Kidney (tissue), 14 donors: ENCODE results near the gene IL1F10. TPM values are rescaled to one million over a fixed set of nuclear protein-coding genes. Genes with fewer than 3 reads are reported as not detected.

Source experiments
- DNase-seq, 5 donors: peaks; one replicate each; pipeline ENCODE4 v3.0.0-alpha.2; 2013 to 2020
- FAIRE-seq: peaks from 2 replicates; lab custom pipeline; 2012; peaks lifted over from hg19 to GRCh38; lab: Jason Lieb, UNC
- H3K27ac ChIP-seq, 2 donors: one replicate each; pipeline ENCODE4 v1.7.0; 2013; ENCODE audit warnings: low read depth in 2 of 2, low read length in 2 of 2, inconsistent platforms in 1 of 2
- H3K27me3 ChIP-seq: one replicate; pipeline ENCODE4 v1.7.1; 2013; ENCODE audit warnings: low read length, inconsistent platforms; ENCODE audit not compliant: control insufficient read depth, insufficient read depth
- H3K36me3 ChIP-seq, 3 donors: one replicate each; pipeline versions ENCODE4 v1.7.0 to v1.7.1; 2013; ENCODE audit warnings: low read length in 3 of 3, control low read depth in 1 of 3, inconsistent platforms in 1 of 3; ENCODE audit not compliant: insufficient read depth in 3 of 3, control insufficient read depth in 2 of 3
- H3K4me1 ChIP-seq, 3 donors: one replicate each; pipeline versions ENCODE4 v1.7.0 to v1.7.1; 2013; ENCODE audit warnings: low read length in 3 of 3, inconsistent platforms in 1 of 3, low read depth in 1 of 3; ENCODE audit not compliant: control insufficient read depth in 2 of 3, insufficient read depth in 2 of 3
- H3K4me3 ChIP-seq, 3 donors: one replicate each; pipeline versions ENCODE4 v1.7.0 to v1.8.1; 2013; ENCODE audit warnings: low read length in 3 of 3, control low read depth in 1 of 3, inconsistent platforms in 1 of 3
- H3K9ac ChIP-seq, 3 donors: one replicate each; pipeline versions ENCODE4 v1.7.0 to v1.7.1; 2013; ENCODE audit warnings: low read length in 3 of 3, control low read depth in 1 of 3, inconsistent platforms in 1 of 3
- H3K9me3 ChIP-seq, 3 donors: one replicate each; pipeline versions ENCODE4 v1.7.0 to v1.7.1; 2013; ENCODE audit warnings: low read length in 3 of 3, control low read depth in 1 of 3, inconsistent platforms in 1 of 3; ENCODE audit not compliant: control insufficient read depth in 2 of 3, insufficient read depth in 1 of 3
- CTCF ChIP-seq: IDR thresholded peaks from 3 replicates; pipeline ENCODE4 v1.5.1; 2012; ENCODE audit warnings: mild to moderate bottlenecking, moderate library complexity, borderline replicate concordance; ENCODE audit not compliant: insufficient read depth; ENCODE audit errors: extremely low read depth
- intact Hi-C: fragments of 100-400 bp; cut with DNase I; formaldehyde crosslinking; loops from one replicate; pipeline ENCODE4 v1.11.1; 2022
- polyA plus RNA-seq: library from polyadenylated mRNA; stranded (reverse); fragments of 350-450 nt; fragmentation: Illumina TruSeq; extraction: RNeasy Lipid Tissue Mini Kit (QIAGEN cat#74804); gene quantifications from one replicate; pipeline ENCODE4 v1.2.3, GENCODE V29; 2014; ENCODE audit warnings: low read depth, low replicate concordance; ENCODE audit not compliant: insufficient read depth
- total RNA-seq: library from RNA; stranded (reverse); fragmentation: NEBNext Ultra II Directional; extraction: Animal tissue kit (Norgen Biotek cat#: 25700); gene quantifications from one replicate; pipeline ENCODE4 v1.2.1, GENCODE V29; 2021
- donor health status: control.
- donor health status: control.
- donor health status: control.
- donor health status: control.
- donor health status: control.
- donor health status: DM: yes; HTN: yes; CAD: no.
- donor health status: Normal renal cell carcinoma (clear cell type).

IL1F10 gene
- total and polyA plus RNA-seq, 2 donors from 2014 or later: not detected

DNA sequence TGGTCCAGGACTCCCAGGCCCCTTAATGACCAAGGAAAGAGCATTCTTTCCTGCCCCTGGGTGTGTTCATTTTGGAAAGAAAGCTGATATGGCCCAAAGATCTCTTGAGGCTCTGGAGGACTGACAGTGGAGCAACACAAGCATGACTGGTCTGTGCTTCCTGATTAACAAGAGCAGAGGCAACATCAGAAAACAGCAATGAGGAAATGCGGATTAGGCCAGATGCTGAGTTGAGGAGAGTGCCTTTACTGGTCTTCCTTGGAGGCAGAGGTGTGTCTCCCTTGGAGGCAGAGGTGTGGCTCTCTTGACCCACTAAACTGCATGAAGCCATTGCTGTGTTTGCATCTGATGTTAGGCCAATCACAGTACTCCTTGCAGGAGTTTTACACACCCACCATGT lies 35.0 kb upstream of the IL1F10 start:
- Histone ChIP-seq H3K9ac (no peak overlapping the region), H3K4me1 (no peaks in the 10 kb centered on the region), H3K27ac (no peak overlapping the region), H3K9me3 (no peaks in the 10 kb centered on the region), H3K4me3 (no peak overlapping the region), H3K27me3 (no peaks in the 10 kb centered on the region), H3K36me3 (no peaks in the 10 kb centered on the region)
- FAIRE-seq (no peak), DNase-seq (no peak)
- intact Hi-C loops: no loop called here
- no peak for TF ChIP-seq CTCF

DNA sequence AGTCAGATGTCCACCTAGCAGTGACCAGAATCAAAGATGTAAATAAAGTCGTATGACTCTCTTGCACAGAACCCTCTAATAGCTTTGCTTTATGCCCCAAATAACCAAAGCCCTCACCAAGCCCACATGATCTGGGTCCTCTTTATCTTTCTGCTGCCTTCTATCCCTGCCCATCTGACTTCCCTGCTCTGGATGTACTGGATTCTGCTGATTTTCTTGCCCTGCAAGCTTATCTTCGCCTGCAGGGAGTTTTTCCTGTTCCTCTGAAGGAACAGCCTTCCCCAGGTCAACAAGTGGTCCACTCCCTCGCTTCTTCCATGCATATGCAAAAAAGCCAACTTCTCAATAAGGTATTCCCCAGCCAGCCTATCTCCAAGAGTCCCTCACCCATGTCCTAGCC lies 33.8 kb upstream of the IL1F10 start:
- no peaks in the 10 kb centered on the region for H3K36me3 ChIP-seq
- H3K9ac ChIP-seq: no peak overlapping the region
- DNase-seq (no peak), FAIRE-seq (no peak)
- H3K4me1 ChIP-seq: no peaks in the 10 kb centered on the region
- H3K27me3 ChIP-seq: no peaks in the 10 kb centered on the region
- H3K9me3 ChIP-seq: no peaks in the 10 kb centered on the region
- H3K4me3 ChIP-seq: no peak overlapping the region
- no peak overlapping the region for H3K27ac ChIP-seq
- intact Hi-C loops: no loop called here
- TF ChIP-seq CTCF: no peak

- DNase-seq: no peak
- intact Hi-C loops: no loop called here
- FAIRE-seq: no peak
- Histone ChIP-seq H3K36me3 (no peaks in the 10 kb centered on the region), H3K9ac (no peak overlapping the region), H3K4me3 (no peak overlapping the region), H3K27me3 (no peaks in the 10 kb centered on the region), H3K4me1 (no peaks in the 10 kb centered on the region), H3K9me3 (no peaks in the 10 kb centered on the region), H3K27ac (no peak overlapping the region)
- no peak for TF ChIP-seq CTCF
Measured at GRCh38 chr2:113036763-113037162, 31.0 kb upstream of the IL1F10 start.

DNA sequence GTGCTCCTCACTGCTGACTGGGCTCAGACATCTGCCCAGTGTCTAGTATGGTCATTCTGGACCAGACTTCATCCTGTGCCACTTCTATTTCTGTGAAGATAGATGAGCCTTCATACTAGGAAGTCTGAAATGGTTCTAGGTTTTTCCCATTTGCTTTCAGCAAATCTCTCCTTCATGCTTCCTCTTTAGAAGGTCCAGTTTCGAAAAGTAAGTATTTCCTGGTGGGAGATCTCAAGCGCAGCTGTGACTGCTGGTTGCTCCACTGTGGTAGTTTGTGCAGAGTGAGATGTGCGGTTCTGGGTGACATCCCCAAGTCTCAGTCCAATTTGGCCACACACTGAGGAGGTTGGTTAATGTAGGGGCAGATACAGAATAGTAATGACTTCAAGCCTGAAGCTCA lies 29.5 kb upstream of the IL1F10 start:
- Histone ChIP-seq H3K4me1 (no peaks in the 10 kb centered on the region), H3K9ac (no peak overlapping the region), H3K4me3 (no peak overlapping the region), H3K9me3 (no peaks in the 10 kb centered on the region), H3K27me3 (no peaks in the 10 kb centered on the region), H3K36me3 (no peaks in the 10 kb centered on the region), H3K27ac (no peak overlapping the region)
- no peak for FAIRE-seq
- no peak for DNase-seq
- intact Hi-C loops: no loop called here
- no peak for TF ChIP-seq CTCF
